RPMI7951 (cell line): ENCODE measurements around the gene IGFBP6. TPM values are rescaled to one million over a fixed set of nuclear protein-coding genes. Genes with fewer than 3 reads are reported as not detected.

Source experiments
- DNase-seq: peaks from one replicate; pipeline ENCODE4 v3.0.0-alpha.2; 2012; ENCODE audit warnings: low read depth
- total RNA-seq: library from RNA; depleted of rRNA; stranded (reverse); fragments of >200 nt; shearing (Covaris generic); gene quantifications from 2 replicates; pipeline ENCODE4 v1.2.3, GENCODE V29; 2014; rRNA removed

IGFBP6 gene
- total RNA-seq, 1 experiment from 2014 or later, result 103 TPM

- DNase-seq, result no peak
Measured at GRCh38 chr12:53120685-53121525, 23.4 kb downstream of the IGFBP6 start.

GRCh38 chr12:53122961-53123468 is 25.5 kb downstream of the IGFBP6 start:
- DNase-seq, result peak; percentile 70

GRCh38 chr12:53123578-53124351 is 26.3 kb downstream of the IGFBP6 start:
- DNase-seq, result peak; percentile 19

GRCh38 chr12:53124352-53124723 is 26.9 kb downstream of the IGFBP6 start:
- no peak for DNase-seq

GRCh38 chr12:53127169-53127568 is 29.7 kb downstream of the IGFBP6 start:
- no peak for DNase-seq

GRCh38 chr12:53128780-53129569 is 31.5 kb downstream of the IGFBP6 start:
- DNase-seq, result no peak

- no peak for DNase-seq
Measured at GRCh38 chr12:53131844-53132243, 34.4 kb downstream of the IGFBP6 start.

- DNase-seq, result no peak
Measured at GRCh38 chr12:53133722-53134121, 36.3 kb downstream of the IGFBP6 start.

GRCh38 chr12:53143355-53143754 is 45.9 kb downstream of the IGFBP6 start:
- no peak for DNase-seq

GRCh38 chr12:53145383-53146260 is 48.2 kb downstream of the IGFBP6 start:
- no peak for DNase-seq

- DNase-seq, result no peak
Measured at GRCh38 chr12:53147181-53147580, 49.7 kb downstream of the IGFBP6 start.

GRCh38 chr12:53147653-53148052 is 50.2 kb downstream of the IGFBP6 start:
- DNase-seq, result no peak

GRCh38 chr12:53151039-53151438 is 53.6 kb downstream of the IGFBP6 start:
- DNase-seq, result no peak

Other genes with a start within 250 kb of the IGFBP6 start
- gene KRT78, start 248.7 kb upstream of the IGFBP6 start, total RNA-seq, result 0.20 and 0.36 TPM in 2 replicates
- 3.5 and 4.7 TPM in 2 replicates for gene KRT8, start 192.6 kb upstream of the IGFBP6 start, total RNA-seq
- gene KRT18, start 148.5 kb upstream of the IGFBP6 start, total RNA-seq, result 75.0 and 91.8 TPM in 2 replicates
- gene EIF4B, start 91.2 kb upstream of the IGFBP6 start, total RNA-seq, result 321 and 337 TPM in 2 replicates
- gene TNS2, start 47.6 kb upstream of the IGFBP6 start, total RNA-seq, result 6.1 and 10.5 TPM in 2 replicates
- gene SPRYD3, start 18.3 kb upstream of the IGFBP6 start, total RNA-seq, result 10.6 and 16.7 TPM in 2 replicates
- gene SOAT2, start 5.8 kb downstream of the IGFBP6 start, total RNA-seq, result not detected in 2 replicates
- gene ZNF740, start 83.1 kb downstream of the IGFBP6 start, total RNA-seq, result 6.6 and 8.6 TPM in 2 replicates
- 1.8 and 5.3 TPM in 2 replicates for gene CSAD, start 83.3 kb downstream of the IGFBP6 start, total RNA-seq
- 0.96 and 1.1 TPM in 2 replicates for gene ITGB7, start 109.6 kb downstream of the IGFBP6 start, total RNA-seq
- 11.1 and 13.8 TPM in 2 replicates for gene RARG, start 134.5 kb downstream of the IGFBP6 start, total RNA-seq
- 11.3 and 12.6 TPM in 2 replicates for gene ESPL1, start 170.6 kb downstream of the IGFBP6 start, total RNA-seq
- gene PFDN5, start 197.9 kb downstream of the IGFBP6 start, total RNA-seq, result 480 and 497 TPM in 2 replicates
- gene MYG1, start 202.0 kb downstream of the IGFBP6 start, total RNA-seq, result 55.9 and 60.0 TPM in 2 replicates
- 43.9 and 56.0 TPM in 2 replicates for gene AAAS, start 223.9 kb downstream of the IGFBP6 start, total RNA-seq
- not detected in 2 replicates for gene SP7, start 238.7 kb downstream of the IGFBP6 start, total RNA-seq